HG02642 (cell line): ENCODE measurements around the gene HSH2D.
"Not testable (repeated sequence)": the region's sequence is repeated elsewhere in the genome, so short reads cannot be mapped to it uniquely, and the experiment has no call there.

Source experiments
- ATAC-seq: cut with Tn5 transposase; IDR thresholded peaks from one replicate; pipeline ENCODE4 v1.9.1; 2021; ENCODE audit warnings: mild to moderate bottlenecking; ENCODE audit not compliant: unreplicated experiment, poor library complexity

Gene HSH2D

DNA sequence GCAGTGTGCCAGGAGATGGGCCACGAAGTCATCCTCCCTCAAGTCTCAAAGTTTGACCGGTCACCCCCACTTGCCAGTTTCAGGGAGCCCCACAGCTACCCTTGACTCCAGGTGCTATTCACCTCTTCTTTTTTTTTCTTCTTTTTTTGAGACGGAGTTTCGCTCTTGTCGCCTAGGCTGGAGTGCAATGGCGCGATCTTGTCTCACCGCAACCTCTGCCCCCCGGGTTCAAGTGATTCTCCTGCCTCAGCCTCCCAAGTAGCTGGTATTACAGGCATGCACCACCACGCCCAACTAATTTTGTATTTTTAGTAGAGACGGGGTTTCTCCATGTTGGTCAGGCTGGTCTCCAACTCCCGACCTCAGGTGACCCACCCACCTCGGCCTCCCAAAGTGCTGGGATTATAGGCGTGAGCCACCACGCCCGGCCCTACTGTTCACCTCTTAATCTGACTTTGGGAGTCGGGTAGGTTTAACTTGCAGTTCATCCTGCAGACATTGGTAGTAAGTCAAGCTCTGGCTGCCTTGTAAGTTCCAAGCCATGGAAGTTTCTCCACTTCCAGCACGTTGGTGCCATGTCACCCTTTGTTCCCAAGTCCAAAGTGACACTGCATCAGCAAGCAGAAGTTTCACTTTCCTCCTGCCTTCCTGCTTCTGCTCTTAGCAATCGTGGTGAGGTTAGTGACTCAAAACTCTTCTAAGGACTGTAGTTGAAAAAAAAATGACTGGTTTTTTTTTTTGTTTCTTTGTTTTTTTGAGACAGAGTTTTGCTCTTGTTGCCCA is 24.2 kb upstream of the HSH2D start:
- ATAC-seq, result not testable (repeated sequence)

DNA sequence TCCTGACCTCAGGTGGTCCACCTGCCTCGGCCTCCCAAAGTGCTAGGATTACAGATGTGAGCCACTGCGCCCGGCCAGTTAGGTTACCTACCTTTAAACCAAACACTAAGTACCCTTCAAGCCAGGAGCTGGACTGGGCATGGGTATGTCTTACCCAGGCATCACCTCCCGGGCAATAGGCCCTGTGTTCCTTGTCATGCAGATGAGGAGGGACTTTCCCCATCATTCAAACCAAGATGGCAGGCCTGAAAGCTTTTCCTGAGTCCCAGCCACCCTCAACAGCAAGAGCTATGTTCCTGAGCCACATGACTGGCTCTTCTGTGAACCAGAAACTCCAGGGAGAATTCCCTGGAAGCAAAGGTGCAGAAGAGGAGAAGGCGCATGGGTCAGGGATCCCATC is 22.3 kb upstream of the HSH2D start:
- ATAC-seq, result no peak

DNA sequence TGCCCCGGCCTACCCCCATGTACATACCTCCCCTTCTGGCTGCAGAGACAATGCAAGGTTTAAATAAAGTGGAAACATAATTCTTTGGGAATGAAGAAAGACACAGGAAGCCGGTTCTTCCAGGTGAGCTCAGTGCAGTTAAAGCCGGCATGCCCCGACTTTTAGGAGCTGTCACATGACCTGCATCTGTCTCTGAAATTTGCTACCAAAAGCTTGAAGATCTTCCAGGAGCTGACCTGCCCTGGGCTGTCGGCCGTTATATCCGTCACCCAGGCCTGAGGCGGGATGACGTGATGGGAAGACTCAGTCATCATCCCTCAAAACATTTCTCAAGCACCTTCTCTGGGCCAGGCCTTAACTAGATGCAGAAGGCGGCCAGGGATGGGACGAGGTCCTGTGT is 21.5 kb upstream of the HSH2D start:
- ATAC-seq, result no peak

DNA sequence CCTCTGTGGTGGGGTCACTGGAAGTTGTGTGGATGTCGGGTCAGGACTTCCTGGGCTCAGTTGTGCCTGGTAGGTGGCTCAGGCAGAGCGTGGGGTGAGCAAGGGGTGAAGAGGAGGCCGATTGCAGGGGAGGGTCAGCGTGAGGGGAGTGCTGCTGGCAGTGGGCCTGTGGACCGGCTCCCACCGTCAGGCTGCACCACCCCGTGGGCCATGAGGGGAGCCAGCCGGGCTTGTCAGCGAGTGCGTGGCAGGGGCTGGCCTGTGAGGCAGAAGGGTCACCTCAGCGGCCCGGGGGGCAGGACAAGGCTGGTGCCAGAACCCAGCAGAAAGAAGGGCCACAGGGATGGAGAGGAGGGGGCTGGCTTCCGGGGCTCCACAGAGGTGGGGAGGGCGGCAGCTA is 18.5 kb upstream of the HSH2D start:
- no peak for ATAC-seq

DNA sequence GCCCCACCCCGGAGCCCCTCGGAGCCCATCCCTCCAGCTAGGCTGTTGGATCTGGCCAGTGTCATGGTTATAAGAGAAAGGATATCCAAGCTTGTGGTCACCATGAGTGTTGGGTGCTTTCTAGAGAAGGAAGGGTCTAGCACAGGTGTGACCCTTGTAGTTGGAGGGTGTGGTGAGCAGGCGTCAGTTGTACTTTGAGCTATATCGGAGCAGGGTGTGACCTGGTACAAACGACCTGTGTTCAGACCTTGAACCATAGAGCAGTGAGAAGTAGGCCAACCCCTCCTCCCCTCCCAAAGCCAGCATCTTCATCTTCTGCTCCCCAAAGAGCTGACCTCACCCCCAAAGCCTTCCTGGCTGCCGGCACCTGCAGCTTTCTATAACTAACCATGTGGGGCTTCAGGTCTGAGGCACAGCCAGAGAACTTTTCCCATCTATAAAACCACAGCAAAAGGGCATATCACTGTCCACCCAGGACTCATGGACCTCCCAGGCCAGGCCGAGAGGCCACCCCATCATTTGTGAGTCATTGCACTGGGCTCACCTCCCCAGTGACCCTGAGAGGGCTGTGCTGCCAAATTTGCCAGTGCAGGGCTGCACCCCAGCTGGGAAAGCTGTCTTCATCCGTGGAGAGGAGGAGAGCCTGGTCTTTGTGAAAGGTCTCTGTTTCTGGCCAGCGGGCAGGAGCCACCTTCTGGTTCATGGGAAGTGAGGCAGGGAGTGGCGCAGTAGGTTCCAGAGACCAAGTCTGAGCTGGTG is 17.6 kb upstream of the HSH2D start:
- ATAC-seq, result no peak

DNA sequence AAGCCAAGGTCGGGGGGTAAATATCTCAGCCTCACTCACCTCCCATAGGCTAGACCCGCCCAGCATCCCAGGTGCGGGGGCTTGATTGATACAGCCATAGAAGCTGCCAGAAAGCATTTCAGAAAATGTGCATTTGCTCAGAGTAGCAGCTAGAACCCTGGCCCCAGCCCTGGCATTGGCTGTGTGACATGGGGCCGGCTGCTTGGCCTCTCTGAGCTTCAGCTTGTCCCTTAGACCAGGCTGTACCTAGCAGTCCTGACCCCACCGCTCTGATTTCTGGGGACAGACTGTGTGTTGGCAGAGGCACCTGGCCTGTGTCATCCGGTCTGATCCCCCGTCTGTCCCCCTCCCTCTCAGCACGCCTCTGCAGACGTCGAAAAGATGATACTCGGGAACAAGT is 16.4 kb upstream of the HSH2D start:
- ATAC-seq, result no peak

DNA sequence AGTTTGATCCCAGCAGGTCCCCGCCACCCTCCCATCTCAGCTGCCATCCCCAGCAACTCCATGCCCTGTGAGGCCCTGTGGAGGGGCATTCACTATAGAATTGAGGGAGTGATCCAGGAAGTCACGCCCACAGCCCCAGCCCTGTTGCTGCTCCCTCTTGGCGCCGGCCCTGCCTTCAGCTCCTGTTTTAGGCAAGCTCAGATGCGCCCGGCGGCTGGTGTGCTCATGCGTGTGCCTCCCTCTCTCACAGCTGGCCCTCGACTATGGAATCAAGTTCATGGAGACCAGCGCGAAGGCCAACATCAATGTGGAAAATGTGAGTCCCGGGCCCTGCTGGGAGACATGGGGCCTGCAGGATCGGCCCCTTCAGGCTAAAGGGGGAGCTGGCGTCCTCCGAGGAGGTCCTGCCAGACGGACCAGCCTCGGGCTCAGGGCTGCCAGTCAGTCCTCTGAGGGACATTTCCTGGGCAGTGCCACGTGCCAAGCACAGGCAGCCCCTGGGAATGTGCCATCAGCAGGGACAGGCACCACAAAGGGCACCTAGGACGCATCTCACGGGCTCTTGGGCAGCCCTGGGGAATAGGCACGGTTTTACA is 15.6 kb upstream of the HSH2D start:
- ATAC-seq, result no peak

DNA sequence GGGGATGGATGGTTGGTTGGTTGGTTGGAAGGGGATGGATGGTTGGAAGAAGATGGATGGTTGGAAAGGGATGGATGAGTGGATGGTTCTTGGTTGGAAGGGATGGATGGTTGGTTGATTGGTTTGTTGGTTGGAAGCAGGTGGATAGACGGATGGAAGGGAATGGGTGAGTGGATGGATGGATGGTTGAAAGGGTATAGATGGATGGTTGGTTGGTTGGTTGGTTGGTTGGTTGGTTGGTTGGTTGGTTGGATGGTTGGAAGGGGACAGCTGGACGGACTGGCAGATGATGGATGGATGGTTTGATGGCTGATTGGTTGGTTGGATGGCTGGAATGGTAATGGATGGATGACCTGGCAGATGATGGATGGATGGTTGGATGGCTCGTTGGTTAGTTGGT is 11.8 kb upstream of the HSH2D start:
- no peak for ATAC-seq

DNA sequence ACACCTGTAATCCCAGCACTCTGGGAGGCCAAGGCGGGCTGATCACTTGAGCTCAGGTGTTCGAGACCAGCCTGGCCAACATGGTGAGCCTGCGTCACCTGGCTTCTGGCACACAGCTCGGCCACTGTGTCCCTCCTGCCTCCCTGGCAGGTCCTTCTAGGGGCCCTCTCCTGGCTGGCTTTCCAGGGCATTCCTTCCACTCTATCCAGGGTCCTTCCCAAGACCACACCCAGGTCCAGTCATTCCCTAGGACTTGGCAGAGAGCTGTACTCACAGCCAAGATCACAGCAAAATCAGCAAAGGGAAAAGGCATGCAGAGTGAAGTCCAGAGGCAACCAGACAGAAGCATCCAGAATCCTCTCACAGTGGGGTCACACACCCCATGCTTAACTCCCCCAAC is 9.7 kb upstream of the HSH2D start:
- no peak for ATAC-seq

DNA sequence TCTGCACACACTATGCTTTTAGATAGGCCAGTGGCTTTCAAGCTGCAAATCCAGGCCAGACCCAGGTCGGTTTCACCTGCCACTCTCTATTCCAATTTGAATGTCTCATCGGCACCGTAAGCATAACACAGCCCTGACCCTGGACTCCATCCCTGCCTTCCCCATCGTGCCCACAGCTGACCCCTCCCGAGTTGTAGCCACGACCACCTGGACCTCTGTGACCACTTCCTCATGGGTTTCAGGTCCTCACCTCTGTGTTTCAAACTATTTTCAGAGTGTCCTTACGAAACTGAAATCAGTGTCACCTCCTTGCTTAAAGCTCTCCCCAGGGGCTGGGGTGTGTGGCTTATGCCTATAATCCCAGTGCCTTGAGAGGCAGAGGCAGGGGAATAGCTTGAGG is 9.0 kb upstream of the HSH2D start:
- no peak for ATAC-seq

DNA sequence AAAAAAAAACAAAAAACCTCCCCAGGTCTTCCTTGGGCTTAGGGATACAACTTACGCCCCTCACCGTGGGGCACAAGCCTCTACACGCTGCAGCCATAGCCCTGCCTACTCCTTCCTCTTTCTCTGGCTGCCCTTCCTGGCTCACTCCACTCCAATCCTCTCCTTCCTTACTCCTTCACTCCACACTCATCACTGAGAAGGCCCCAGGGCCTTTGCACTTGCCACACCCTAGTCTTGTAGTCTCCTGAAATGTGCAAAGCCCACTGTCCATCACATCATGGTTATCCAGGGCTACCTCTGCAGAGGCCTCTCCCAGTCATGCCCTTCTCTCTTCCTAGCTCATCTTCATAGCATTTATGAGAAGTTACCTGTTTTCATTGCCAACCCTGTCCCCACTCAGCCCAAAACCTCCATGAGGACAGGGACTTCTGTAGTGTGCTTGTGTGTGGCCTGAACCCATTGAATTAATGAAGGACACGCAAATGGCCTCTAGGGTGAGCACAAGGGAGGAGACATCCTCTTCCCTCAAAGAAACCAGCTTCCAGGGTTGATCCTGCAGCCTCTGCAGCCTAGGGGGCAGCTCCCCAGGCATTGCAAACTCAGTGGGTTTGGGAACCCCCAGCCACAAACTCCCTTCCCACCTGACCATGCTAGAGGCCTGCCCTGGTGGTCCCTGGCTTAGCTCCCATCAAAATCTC is 7.9 kb upstream of the HSH2D start:
- ATAC-seq, result no peak

DNA sequence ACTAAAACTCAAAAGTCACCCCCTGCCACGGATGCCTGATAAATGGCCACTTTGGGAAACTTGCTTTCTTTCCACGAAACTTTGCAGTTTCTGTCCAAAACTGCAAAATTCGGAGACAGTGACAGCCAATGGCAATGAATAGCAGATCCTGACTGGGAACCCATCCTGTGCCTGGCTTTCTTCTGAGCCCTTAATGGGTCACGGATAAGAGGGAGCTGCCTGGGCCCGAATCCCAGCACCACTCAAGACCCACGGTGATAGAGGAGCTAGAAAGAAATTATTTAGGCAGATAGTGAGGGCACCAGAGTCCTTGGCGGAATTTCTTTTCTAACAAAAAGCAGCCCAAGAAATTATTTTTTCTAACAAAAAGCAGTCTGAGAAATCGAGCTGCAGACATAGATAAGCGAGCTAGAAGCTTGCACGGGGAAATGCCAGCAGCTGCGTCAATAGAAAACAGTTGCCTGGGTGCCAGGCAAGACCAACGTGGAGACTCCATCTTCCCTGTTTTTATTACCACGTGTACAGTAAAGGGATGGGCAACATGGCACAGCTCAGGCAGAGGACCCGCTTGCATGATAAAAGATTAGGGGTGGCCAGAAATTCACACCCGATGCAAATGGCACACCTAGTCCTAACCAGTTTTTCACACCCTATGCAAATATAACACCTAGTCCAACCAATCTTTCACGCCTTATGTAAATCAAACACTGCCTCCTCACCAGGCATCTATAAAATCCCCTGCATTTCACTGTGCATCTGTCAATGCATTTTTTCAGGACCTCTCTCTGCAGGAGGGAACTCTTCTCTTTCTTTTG is 7.1 kb upstream of the HSH2D start:
- no peak for ATAC-seq

DNA sequence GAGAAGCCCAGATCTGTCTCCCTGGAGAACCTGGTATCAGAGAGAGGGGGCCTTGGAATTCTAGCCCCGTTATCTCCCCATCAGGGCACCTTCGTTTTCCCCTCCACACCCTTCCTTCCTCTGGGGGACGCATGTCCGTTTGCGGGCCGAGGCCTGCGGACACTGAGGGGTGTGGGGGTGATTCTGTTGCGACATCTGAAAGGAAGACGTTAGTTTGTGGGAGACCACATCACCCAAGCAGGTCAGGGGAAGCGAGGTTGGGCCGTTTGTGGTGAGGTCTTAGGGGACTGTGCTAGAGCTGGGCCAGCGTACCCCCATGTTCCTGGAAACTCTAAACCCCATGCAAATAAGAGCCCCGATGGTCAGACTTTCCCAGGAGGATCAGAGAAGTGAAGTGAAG is 3.7 kb upstream of the HSH2D start:
- ATAC-seq, result no peak

DNA sequence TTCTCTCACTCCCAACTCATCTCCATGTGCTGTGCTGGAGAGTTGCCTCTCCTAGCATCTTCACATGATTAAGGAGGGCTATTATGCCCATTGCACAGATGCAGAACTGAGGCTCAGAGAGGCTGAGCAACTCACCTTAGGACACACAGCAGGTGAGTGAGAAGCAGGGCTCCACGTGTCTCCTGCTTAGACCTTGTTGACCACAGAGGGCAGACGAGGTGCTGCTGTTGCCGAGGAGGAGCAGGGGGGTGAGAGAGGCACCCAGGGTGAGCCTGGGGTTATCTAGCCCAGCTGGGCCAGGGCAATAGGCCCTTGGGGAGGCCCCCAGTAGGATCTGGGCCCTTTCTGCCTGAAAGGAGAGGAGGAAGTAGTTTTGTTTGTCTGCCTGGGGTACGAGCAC is 2.4 kb upstream of the HSH2D start:
- peak; percentile 51 for ATAC-seq

DNA sequence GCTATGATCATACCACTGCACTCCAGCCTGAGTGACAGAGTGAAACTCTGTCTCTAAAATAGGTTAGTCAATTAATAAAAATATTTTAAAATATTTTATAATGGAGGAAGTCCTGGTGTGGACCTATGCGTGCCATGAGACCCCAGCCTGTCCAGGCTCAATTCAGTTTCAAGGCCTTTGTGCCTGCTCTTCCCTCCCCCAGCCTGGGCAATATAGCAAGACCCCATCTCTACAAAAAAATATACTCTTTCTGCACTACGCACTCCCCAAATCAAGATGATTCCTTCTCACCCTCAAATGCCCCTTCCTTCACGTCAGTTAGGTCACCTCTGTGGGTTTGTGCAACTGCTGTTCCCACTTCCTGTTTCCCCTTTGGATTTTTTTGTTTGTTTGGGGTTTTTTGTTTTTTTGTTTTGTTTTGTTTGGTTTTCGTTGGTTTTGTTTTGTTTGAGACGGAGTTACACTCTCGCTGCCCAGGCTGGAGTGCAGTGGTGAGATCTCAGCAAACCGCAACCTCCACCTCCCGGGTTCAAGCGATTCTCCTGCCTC is 1.4 kb upstream of the HSH2D start:
- no peak for ATAC-seq

DNA sequence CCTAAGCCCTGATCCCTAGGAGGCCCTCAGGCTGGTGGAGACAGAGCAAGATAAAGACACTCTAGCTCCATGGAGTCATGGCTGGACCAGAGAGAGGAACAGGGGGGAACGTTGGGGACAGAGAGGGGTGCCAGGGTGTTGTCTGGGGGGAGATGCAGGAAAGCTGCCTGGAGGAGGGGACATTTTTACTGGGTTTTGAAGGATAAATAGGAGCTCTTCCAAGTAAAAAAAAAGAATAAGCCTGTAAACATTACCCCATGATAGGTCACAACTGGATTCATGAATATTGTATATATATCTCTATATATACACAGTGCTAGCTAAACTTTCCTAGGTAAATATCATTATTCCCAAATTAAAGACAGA is 714 bp downstream of the HSH2D start:
- no peak for ATAC-seq

DNA sequence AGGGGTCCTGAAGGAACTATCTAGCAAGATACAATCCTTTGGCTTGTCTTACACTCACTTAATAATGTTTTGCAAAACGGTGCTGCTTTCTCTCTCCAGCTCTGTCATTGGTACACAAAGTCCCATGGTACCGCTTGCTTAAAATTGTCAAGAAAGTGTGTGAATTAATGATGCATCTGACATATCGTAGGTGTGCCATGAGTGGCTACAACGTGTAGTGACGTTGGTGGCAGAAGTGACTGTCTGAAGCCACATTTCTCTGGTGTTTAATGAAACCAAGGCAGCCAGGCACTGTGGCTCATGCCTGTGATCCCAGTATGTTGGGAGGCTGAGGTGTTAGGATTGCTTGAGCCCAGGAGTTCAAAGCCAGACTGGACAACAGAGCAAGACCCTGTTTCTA is 2.6 kb downstream of the HSH2D start:
- ATAC-seq, result no peak

DNA sequence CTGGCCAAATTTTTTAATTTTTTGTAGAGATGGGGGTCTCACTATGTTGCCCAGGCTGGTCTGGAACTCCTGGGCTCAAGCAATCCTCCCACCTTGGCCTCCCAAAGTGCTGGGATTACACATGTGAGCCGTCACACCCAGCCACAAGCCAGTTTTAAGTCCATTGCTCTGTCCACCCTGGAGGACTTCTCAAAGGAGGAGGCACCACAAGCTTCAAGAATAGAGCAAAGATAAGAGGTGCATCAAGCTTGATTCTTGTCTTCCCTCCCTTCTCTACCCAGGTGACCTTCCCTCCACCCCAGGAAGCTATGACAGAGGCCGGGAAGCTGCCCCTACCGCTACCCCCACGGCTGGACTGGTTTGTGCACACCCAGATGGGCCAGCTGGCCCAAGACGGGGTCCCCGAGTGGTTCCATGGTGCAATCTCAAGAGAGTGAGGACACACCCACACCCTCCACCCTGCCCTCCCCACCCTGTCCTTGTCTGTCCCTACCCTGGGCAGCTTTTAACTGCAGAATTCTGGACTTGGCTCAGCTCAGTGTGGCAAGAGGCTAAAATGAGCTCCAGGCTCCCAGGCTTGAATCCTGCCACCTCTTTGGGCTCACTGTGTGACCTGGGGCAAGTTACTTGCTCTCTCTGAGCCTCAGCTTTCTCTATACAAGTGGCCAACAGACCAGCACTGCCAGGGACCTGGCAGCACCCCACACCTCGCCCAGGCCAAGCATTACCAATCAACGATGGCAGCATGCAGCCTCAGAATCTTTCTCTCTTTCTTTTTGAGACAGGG is 5.2 kb downstream of the HSH2D start:
- ATAC-seq, result no peak
